Activated T-helper 17 cell treated with anti-CD3 and anti-CD28 coated beads, Interleukin-2, amount 50 U/mL, for 72 hours (primary cell): ENCODE data around the gene SLIT3. TPM values are rescaled to one million over a fixed set of nuclear protein-coding genes. Genes with fewer than 3 reads are reported as not detected.

Source experiments
- ATAC-seq: fragments of 150-1000 bp; cut with Tn5 transposase; replicated peaks from 2 replicates; pipeline ENCODE4 v1.10.0; 2021; ENCODE audit warnings: mild to moderate bottlenecking, moderate library complexity
- H3K27ac Mint-ChIP-seq: one replicate; pipeline ENCODE4 v1.8.0; 2022; ENCODE audit warnings: mixed read lengths
- H3K27me3 Mint-ChIP-seq: one replicate; pipeline ENCODE4 v1.8.0; 2022; ENCODE audit warnings: mixed read lengths
- H3K36me3 Mint-ChIP-seq: one replicate; pipeline ENCODE4 v1.8.0; 2022; ENCODE audit warnings: low read depth, mild to moderate bottlenecking, mixed read lengths
- H3K4me1 Mint-ChIP-seq: one replicate; pipeline ENCODE4 v1.8.0; 2022; ENCODE audit warnings: mixed read lengths
- H3K4me3 Mint-ChIP-seq: one replicate; pipeline ENCODE4 v1.8.0; 2022; ENCODE audit warnings: mild to moderate bottlenecking, mixed read lengths
- H3K9me3 Mint-ChIP-seq: one replicate; pipeline ENCODE4 v1.8.0; 2022; ENCODE audit warnings: mixed read lengths
- total RNA-seq, 2 donors: library from RNA; stranded (reverse); gene quantifications; one replicate each; pipeline ENCODE4 v1.2.3, GENCODE V29; 2022

Gene SLIT3
- total RNA-seq, 2 donors from 2014 or later, result 0.26 TPM; not detected in 1

- Mint-ChIP-seq H3K36me3 (no peaks in the 10 kb centered on the region), H3K9me3 (no peaks in the 10 kb centered on the region), H3K27me3 (no peaks in the 10 kb centered on the region), H3K27ac (no peak overlapping the region), H3K4me1 (no peaks in the 10 kb centered on the region), H3K4me3 (no peak overlapping the region)
- ATAC-seq, result no peak
These were observed 127.6 kb downstream of the SLIT3 start for GRCh38 chr5:169173372-169173771.

GRCh38 chr5:169171515-169171914 lies 129.4 kb downstream of the SLIT3 start:
- H3K4me3 Mint-ChIP-seq, result no peak overlapping the region
- H3K4me1 Mint-ChIP-seq, result no peaks in the 10 kb centered on the region
- no peaks in the 10 kb centered on the region for H3K9me3 Mint-ChIP-seq
- no peaks in the 10 kb centered on the region for H3K36me3 Mint-ChIP-seq
- peaks cover 5% of the 10 kb centered on the region for H3K27me3 Mint-ChIP-seq
- no peak overlapping the region for H3K27ac Mint-ChIP-seq
- no peak for ATAC-seq

GRCh38 chr5:169169783-169170182 lies 131.2 kb downstream of the SLIT3 start:
- H3K4me3 Mint-ChIP-seq, result no peak overlapping the region
- no peaks in the 10 kb centered on the region for H3K4me1 Mint-ChIP-seq
- no peak overlapping the region for H3K27ac Mint-ChIP-seq
- H3K36me3 Mint-ChIP-seq, result no peaks in the 10 kb centered on the region
- no peaks in the 10 kb centered on the region for H3K9me3 Mint-ChIP-seq
- no peak for ATAC-seq
- H3K27me3 Mint-ChIP-seq, result peaks cover 5% of the 10 kb centered on the region

GRCh38 chr5:169168280-169168679 lies 132.7 kb downstream of the SLIT3 start:
- H3K36me3 Mint-ChIP-seq, result no peaks in the 10 kb centered on the region
- no peak overlapping the region for H3K27ac Mint-ChIP-seq
- no peaks in the 10 kb centered on the region for H3K4me1 Mint-ChIP-seq
- no peaks in the 10 kb centered on the region for H3K9me3 Mint-ChIP-seq
- peaks cover 5% of the 10 kb centered on the region for H3K27me3 Mint-ChIP-seq
- no peak for ATAC-seq
- H3K4me3 Mint-ChIP-seq, result no peak overlapping the region

- H3K36me3 Mint-ChIP-seq, result no peaks in the 10 kb centered on the region
- H3K4me1 Mint-ChIP-seq, result no peaks in the 10 kb centered on the region
- H3K4me3 Mint-ChIP-seq, result no peak overlapping the region
- ATAC-seq, result no peak
- peaks cover 3% of the 10 kb centered on the region for H3K9me3 Mint-ChIP-seq
- H3K27me3 Mint-ChIP-seq, result peaks cover 5% of the 10 kb centered on the region
- H3K27ac Mint-ChIP-seq, result no peak overlapping the region
These were observed 134.9 kb downstream of the SLIT3 start for GRCh38 chr5:169166078-169166477.

- H3K4me3 Mint-ChIP-seq, result no peak overlapping the region
- H3K27ac Mint-ChIP-seq, result no peak overlapping the region
- H3K36me3 Mint-ChIP-seq, result no peaks in the 10 kb centered on the region
- H3K4me1 Mint-ChIP-seq, result no peaks in the 10 kb centered on the region
- ATAC-seq, result no peak
- H3K27me3 Mint-ChIP-seq, result peaks cover 5% of the 10 kb centered on the region
- peaks cover 5% of the 10 kb centered on the region for H3K9me3 Mint-ChIP-seq
These were observed 135.9 kb downstream of the SLIT3 start for GRCh38 chr5:169165052-169165451.

GRCh38 chr5:169164481-169164925 lies 136.4 kb downstream of the SLIT3 start:
- no peak for ATAC-seq
- H3K4me3 Mint-ChIP-seq, result no peak overlapping the region
- no peaks in the 10 kb centered on the region for H3K36me3 Mint-ChIP-seq
- no peaks in the 10 kb centered on the region for H3K4me1 Mint-ChIP-seq
- peaks cover 5% of the 10 kb centered on the region for H3K27me3 Mint-ChIP-seq
- H3K9me3 Mint-ChIP-seq, result peaks cover 5% of the 10 kb centered on the region
- H3K27ac Mint-ChIP-seq, result no peak overlapping the region

- no peaks in the 10 kb centered on the region for H3K4me1 Mint-ChIP-seq
These were observed 138.5 kb downstream of the SLIT3 start for GRCh38 chr5:169162407-169162806.

GRCh38 chr5:169161022-169161680 lies 139.8 kb downstream of the SLIT3 start:
- no peak overlapping the region for H3K4me3 Mint-ChIP-seq
- no peak overlapping the region for H3K27ac Mint-ChIP-seq
- no peaks in the 10 kb centered on the region for H3K36me3 Mint-ChIP-seq
- no peak for ATAC-seq
- peaks cover 17% of the 10 kb centered on the region for H3K9me3 Mint-ChIP-seq
- H3K27me3 Mint-ChIP-seq, result no peaks in the 10 kb centered on the region
- no peaks in the 10 kb centered on the region for H3K4me1 Mint-ChIP-seq

More at GRCh38 chr5:169162407-169162806, 138.5 kb downstream of the SLIT3 start:
- Mint-ChIP-seq H3K4me3 (no peak overlapping the region), H3K36me3 (no peaks in the 10 kb centered on the region), H3K27me3 (no peaks in the 10 kb centered on the region), H3K27ac (no peak overlapping the region), H3K9me3 (peaks cover 12% of the 10 kb centered on the region)
- no peak for ATAC-seq

- Mint-ChIP-seq H3K27ac (no peak overlapping the region), H3K4me3 (no peak overlapping the region), H3K27me3 (no peaks in the 10 kb centered on the region), H3K36me3 (no peaks in the 10 kb centered on the region), H3K9me3 (peaks cover 17% of the 10 kb centered on the region), H3K4me1 (no peaks in the 10 kb centered on the region)
- no peak for ATAC-seq
These were observed 140.5 kb downstream of the SLIT3 start for GRCh38 chr5:169160405-169160901.

- no peaks in the 10 kb centered on the region for H3K4me1 Mint-ChIP-seq
- H3K36me3 Mint-ChIP-seq, result no peaks in the 10 kb centered on the region
- ATAC-seq, result no peak
- no peaks in the 10 kb centered on the region for H3K27me3 Mint-ChIP-seq
- H3K4me3 Mint-ChIP-seq, result no peak overlapping the region
- H3K9me3 Mint-ChIP-seq, result peaks cover 17% of the 10 kb centered on the region
- H3K27ac Mint-ChIP-seq, result no peak overlapping the region
These were observed 142.2 kb downstream of the SLIT3 start for GRCh38 chr5:169158764-169159163.

- Mint-ChIP-seq H3K4me1 (no peaks in the 10 kb centered on the region), H3K36me3 (no peaks in the 10 kb centered on the region), H3K27ac (no peak overlapping the region), H3K9me3 (peaks cover 17% of the 10 kb centered on the region), H3K4me3 (no peak overlapping the region), H3K27me3 (no peaks in the 10 kb centered on the region)
- no peak for ATAC-seq
These were observed 143.9 kb downstream of the SLIT3 start for GRCh38 chr5:169157064-169157463.

GRCh38 chr5:169154679-169155078 lies 146.3 kb downstream of the SLIT3 start:
- Mint-ChIP-seq H3K9me3 (peaks cover 11% of the 10 kb centered on the region), H3K4me1 (no peaks in the 10 kb centered on the region), H3K27ac (no peak overlapping the region), H3K27me3 (no peaks in the 10 kb centered on the region), H3K4me3 (no peak overlapping the region), H3K36me3 (no peaks in the 10 kb centered on the region)
- ATAC-seq, result no peak

- ATAC-seq, result no peak
- Mint-ChIP-seq H3K4me3 (no peak overlapping the region), H3K27me3 (no peaks in the 10 kb centered on the region), H3K36me3 (no peaks in the 10 kb centered on the region), H3K9me3 (peaks cover 11% of the 10 kb centered on the region), H3K27ac (no peak overlapping the region), H3K4me1 (no peaks in the 10 kb centered on the region)
These were observed 147.5 kb downstream of the SLIT3 start for GRCh38 chr5:169153405-169153804.

GRCh38 chr5:169152946-169153345 lies 148.0 kb downstream of the SLIT3 start:
- H3K4me3 Mint-ChIP-seq, result no peak overlapping the region
- no peak for ATAC-seq

More at GRCh38 chr5:169152946-169153345, 148.0 kb downstream of the SLIT3 start:
- Mint-ChIP-seq H3K9me3 (peaks cover 10% of the 10 kb centered on the region), H3K36me3 (no peaks in the 10 kb centered on the region), H3K27me3 (no peaks in the 10 kb centered on the region), H3K4me1 (no peaks in the 10 kb centered on the region), H3K27ac (no peak overlapping the region)
